Measurements from ENCODE around the gene CLASP2. TPM values are rescaled to one million over a fixed set of nuclear protein-coding genes. Genes with fewer than 3 reads are reported as not detected.

CLASP2 gene
- total RNA-seq, 1 donor from 2014 or later: 125 TPM

DNA sequence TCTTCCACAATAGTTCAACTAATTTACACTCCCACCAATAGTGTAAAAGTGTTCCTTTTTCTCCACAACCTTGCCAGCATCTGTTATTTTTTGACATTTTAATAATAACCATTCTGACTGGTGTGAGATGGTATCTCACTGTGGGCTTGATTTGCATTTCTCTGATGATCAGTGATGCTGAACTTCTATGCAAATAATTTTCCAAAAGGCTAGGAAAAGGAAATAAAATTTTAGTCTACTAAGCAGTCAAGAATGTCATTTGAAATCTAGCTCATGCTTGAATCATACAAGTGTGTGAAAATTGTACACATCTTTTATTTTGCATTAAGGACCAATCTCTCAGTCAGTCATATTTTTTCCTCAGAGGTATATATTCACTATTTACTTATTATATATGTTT, 176.1 kb downstream of the CLASP2 start:
- H3K9ac ChIP-seq: no peak overlapping the region
- Mint-ChIP-seq H3K4me1 (no peaks in the 10 kb centered on the region), H3K4me3 (no peak overlapping the region), H3K27me3 (ENCODE audit: insufficient read depth, low read depth) (no peaks in the 10 kb centered on the region), H3K9me3 (no peaks in the 10 kb centered on the region), H3K27ac (no peak overlapping the region), H3K36me3 (peaks cover 26% of the 10 kb centered on the region)
- H3F3A ChIP-seq (ENCODE audit: low read depth): peaks cover 2% of the 10 kb centered on the region
- DNase-seq (ENCODE audit: low spot score): no peak
- no peak overlapping the region for H3K4me2 ChIP-seq
- no peak overlapping the region for H3K4me3 ChIP-seq
- TF ChIP-seq EZH2phosphoT487 (IDR thresholded peaks at IDR 0.05) (no peak), EZH2 (IDR thresholded peaks at IDR 0.05) (no peak)
- TF ChIP-seq, protein P1, sequence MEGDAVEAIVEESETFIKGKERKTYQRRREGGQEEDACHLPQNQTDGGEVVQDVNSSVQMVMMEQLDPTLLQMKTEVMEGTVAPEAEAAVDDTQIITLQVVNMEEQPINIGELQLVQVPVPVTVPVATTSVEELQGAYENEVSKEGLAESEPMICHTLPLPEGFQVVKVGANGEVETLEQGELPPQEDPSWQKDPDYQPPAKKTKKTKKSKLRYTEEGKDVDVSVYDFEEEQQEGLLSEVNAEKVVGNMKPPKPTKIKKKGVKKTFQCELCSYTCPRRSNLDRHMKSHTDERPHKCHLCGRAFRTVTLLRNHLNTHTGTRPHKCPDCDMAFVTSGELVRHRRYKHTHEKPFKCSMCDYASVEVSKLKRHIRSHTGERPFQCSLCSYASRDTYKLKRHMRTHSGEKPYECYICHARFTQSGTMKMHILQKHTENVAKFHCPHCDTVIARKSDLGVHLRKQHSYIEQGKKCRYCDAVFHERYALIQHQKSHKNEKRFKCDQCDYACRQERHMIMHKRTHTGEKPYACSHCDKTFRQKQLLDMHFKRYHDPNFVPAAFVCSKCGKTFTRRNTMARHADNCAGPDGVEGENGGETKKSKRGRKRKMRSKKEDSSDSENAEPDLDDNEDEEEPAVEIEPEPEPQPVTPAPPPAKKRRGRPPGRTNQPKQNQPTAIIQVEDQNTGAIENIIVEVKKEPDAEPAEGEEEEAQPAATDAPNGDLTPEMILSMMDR (IDR thresholded peaks at IDR 0.05): no peak
- H4K20me1 ChIP-seq (ENCODE audit: low read depth): no peaks in the 10 kb centered on the region
- H3K4me1 ChIP-seq: no peaks in the 10 kb centered on the region
- no peak overlapping the region for H3K27ac ChIP-seq
- no peaks in the 10 kb centered on the region for H3K27me3 ChIP-seq
- H3K79me2 ChIP-seq (ENCODE audit: low read depth): no peaks in the 10 kb centered on the region
- peaks cover 25% of the 10 kb centered on the region for H3K36me3 ChIP-seq
- no peak overlapping the region for H2AFZ ChIP-seq (replicated peaks)
- no peaks in the 10 kb centered on the region for H3K9me3 ChIP-seq (ENCODE audit: low read depth)

DNA sequence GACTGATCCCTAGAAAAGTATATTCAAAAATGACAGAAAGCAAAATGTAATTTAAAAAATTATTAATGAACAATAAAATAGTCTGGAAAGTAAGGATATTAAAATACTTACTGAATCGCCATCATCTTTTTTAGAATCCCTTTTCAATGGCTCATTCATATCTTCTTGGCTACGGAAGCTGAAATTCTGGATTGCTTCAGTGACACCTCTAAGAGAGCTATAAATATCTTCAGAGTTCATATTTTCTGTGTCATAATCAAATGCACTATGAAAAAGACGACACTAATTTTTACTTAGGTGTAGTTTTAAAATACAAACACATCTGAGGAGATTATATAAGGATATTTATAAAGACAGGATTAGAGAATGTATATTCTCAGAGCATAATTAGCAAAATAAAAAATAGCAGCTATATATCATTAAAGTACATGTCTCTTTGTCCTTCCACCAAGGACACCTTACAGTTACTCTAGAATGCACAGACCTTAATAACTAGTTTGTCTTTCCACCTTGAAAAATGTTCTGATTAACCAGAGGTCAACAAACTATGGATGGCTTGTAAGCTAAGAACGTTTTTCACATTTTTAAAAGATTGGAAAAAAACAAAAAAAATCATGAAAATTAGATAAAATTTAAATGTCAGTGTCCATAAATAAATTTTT, 179.2 kb downstream of the CLASP2 start:
- Mint-ChIP-seq H3K27ac (no peak overlapping the region), H3K4me3 (no peak overlapping the region), H3K4me1 (no peaks in the 10 kb centered on the region), H3K36me3 (peaks cover 27% of the 10 kb centered on the region), H3K9me3 (no peaks in the 10 kb centered on the region), H3K27me3 (ENCODE audit: insufficient read depth, low read depth) (no peaks in the 10 kb centered on the region)
- Histone ChIP-seq H3K27ac (no peak overlapping the region), H3K4me3 (no peak overlapping the region), H3K36me3 (peaks cover 18% of the 10 kb centered on the region), H3K9me3 (ENCODE audit: low read depth) (no peaks in the 10 kb centered on the region), H3K79me2 (ENCODE audit: low read depth) (no peaks in the 10 kb centered on the region), H3K4me1 (no peaks in the 10 kb centered on the region), H4K20me1 (ENCODE audit: low read depth) (no peaks in the 10 kb centered on the region), H2AFZ (replicated peaks) (no peak overlapping the region), H3K27me3 (no peaks in the 10 kb centered on the region), H3F3A (ENCODE audit: low read depth) (peaks cover 2% of the 10 kb centered on the region), H3K4me2 (no peak overlapping the region), H3K9ac (no peak overlapping the region)
- no peak for TF ChIP-seq EZH2phosphoT487 (IDR thresholded peaks at IDR 0.05)
- TF ChIP-seq, protein P1 (IDR thresholded peaks at IDR 0.05): no peak
- TF ChIP-seq EZH2 (IDR thresholded peaks at IDR 0.05): no peak
- no peak for DNase-seq (ENCODE audit: low spot score)

DNA sequence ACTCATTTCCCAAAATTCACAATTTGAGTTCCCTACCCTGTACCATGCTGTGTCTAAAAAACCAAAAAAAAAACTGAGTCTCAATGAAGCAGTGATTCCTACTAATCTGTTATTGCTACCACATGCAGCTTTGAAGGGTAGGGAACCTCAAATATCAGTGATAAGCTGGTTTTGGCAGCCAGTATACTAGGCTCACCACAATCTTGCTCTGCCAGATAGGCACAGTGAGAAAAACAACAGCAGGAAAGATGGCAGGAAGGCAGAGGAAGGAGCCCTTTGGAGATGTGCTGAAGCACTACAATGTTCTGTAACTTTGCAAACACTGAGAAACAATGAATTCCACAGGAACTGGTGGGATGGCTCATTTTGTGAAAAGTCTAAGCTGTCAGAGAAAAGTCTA, 180.9 kb downstream of the CLASP2 start:
- no peaks in the 10 kb centered on the region for H3K79me2 ChIP-seq (ENCODE audit: low read depth)
- H3K36me3 ChIP-seq: peaks cover 17% of the 10 kb centered on the region
- no peaks in the 10 kb centered on the region for H4K20me1 ChIP-seq (ENCODE audit: low read depth)
- no peak overlapping the region for H3K4me3 ChIP-seq
- Mint-ChIP-seq H3K4me1 (no peaks in the 10 kb centered on the region), H3K9me3 (no peaks in the 10 kb centered on the region), H3K27me3 (ENCODE audit: insufficient read depth, low read depth) (no peaks in the 10 kb centered on the region), H3K36me3 (peaks cover 31% of the 10 kb centered on the region), H3K4me3 (no peak overlapping the region), H3K27ac (no peak overlapping the region)
- no peaks in the 10 kb centered on the region for H3K4me1 ChIP-seq
- no peaks in the 10 kb centered on the region for H3K27me3 ChIP-seq
- H2AFZ ChIP-seq (replicated peaks): no peak overlapping the region
- H3K27ac ChIP-seq: no peak overlapping the region
- DNase-seq (ENCODE audit: low spot score): no peak
- no peak overlapping the region for H3K9ac ChIP-seq
- no peaks in the 10 kb centered on the region for H3K9me3 ChIP-seq (ENCODE audit: low read depth)
- H3F3A ChIP-seq (ENCODE audit: low read depth): no peaks in the 10 kb centered on the region
- TF ChIP-seq, protein P1 (IDR thresholded peaks at IDR 0.05): no peak
- no peak for TF ChIP-seq EZH2 (IDR thresholded peaks at IDR 0.05)
- TF ChIP-seq EZH2phosphoT487 (IDR thresholded peaks at IDR 0.05): no peak
- no peak overlapping the region for H3K4me2 ChIP-seq

Measured in neural progenitor cell (in vitro differentiated cells).